HepG2 (cell line): Measurements from ENCODE around the gene CARD9. TPM values are rescaled to one million over a fixed set of nuclear protein-coding genes. Genes with fewer than 3 reads are reported as not detected.
A peak's percentile ranks its signal among the peaks of the same experiment; 100 is the strongest.

ENCODE experiments used
- DNMT1 ChIP-seq: sonication (generic); formaldehyde crosslinking; IDR thresholded peaks from 2 replicates; pipeline ENCODE4 v1.5.1; 2020; ENCODE audit warnings: mild to moderate bottlenecking, missing genetic modification reagents
- KAT7 ChIP-seq: IDR thresholded peaks from 2 replicates; pipeline ENCODE4 v1.6.1; 2018; ENCODE audit warnings: borderline replicate concordance, missing compliant biosample characterization
- SNAPC2 ChIP-seq: sonication (generic); formaldehyde crosslinking; IDR thresholded peaks from 2 replicates; pipeline ENCODE4 v1.8.1; 2022; ENCODE audit warnings: mild to moderate bottlenecking, missing genetic modification reagents
- SNRNP70 ChIP-seq: fragments of 200-400 bp; formaldehyde crosslinking; IDR thresholded peaks from 2 replicates; pipeline ENCODE4 v1.6.1; 2017; ENCODE audit warnings: mild to moderate bottlenecking, low read depth, low read length, moderate library complexity
- ZFAT ChIP-seq: sonication (generic); formaldehyde crosslinking; conservative IDR thresholded peaks from 2 replicates; pipeline ENCODE4 v1.8.1; 2023; ENCODE audit warnings: missing genetic modification reagents, inconsistent platforms
- ZNF431 ChIP-seq: sonication (generic); formaldehyde crosslinking; IDR thresholded peaks from 2 replicates; pipeline ENCODE4 v1.9.0; 2022; ENCODE audit warnings: missing genetic modification reagents, low read depth, mild to moderate bottlenecking, borderline replicate concordance
- ZNF879 ChIP-seq: sonication (generic); formaldehyde crosslinking; IDR thresholded peaks from 2 replicates; pipeline ENCODE4 v1.8.1; 2023; ENCODE audit warnings: missing genetic modification reagents
- polyA plus RNA-seq, 8 experiments: library from polyadenylated mRNA; depleted of rRNA in 3 of 8; stranded (reverse) in 7 of 8; unstranded in 1 of 8; fragments of >200 nt; fragmentation: Illumina TruSeq in 4 of 8; extraction: Trizol in 4 of 8; gene quantifications; 2 replicates each; pipeline versions ENCODE4 v1.2.1 to v1.2.3, GENCODE V29; 2011 to 2016; ENCODE audit warnings: low read depth in 4 of 8, missing spikeins in 1 of 8, mixed read lengths in 1 of 8; ENCODE audit not compliant: insufficient read depth in 1 of 8
- total RNA-seq, 5 experiments: library from RNA; depleted of rRNA; stranded (reverse); fragments of >200 nt; fragmentation: Illumina TruSeq; extraction: Trizol; gene quantifications; 2 replicates each; pipeline ENCODE4 v1.2.3, GENCODE V29; 2016; ENCODE audit warnings: low read depth in 1 of 5
- TF ChIP-seq, protein P1 (sequence below): IDR thresholded peaks from 2 replicates; pipeline ENCODE4 v1.6.1; 2016; ENCODE audit warnings: low read depth, missing genetic modification reagents, missing compliant biosample characterization
- TF ChIP-seq, protein P2 (sequence below): sonication (generic); formaldehyde crosslinking; IDR thresholded peaks from one replicate; pipeline ENCODE4 v1.5.1; 2020; ENCODE audit warnings: mild to moderate bottlenecking, missing genetic modification reagents; ENCODE audit errors: not compliant biosample characterization
- TF ChIP-seq, protein P3 (sequence below): sonication (generic); formaldehyde crosslinking; IDR thresholded peaks from 2 replicates; pipeline ENCODE4 v1.8.1; 2023; ENCODE audit warnings: mild to moderate bottlenecking, missing genetic modification reagents, borderline replicate concordance
- TF ChIP-seq, protein P4 (sequence below): IDR thresholded peaks from 2 replicates; pipeline ENCODE4 v1.6.1; 2012; ENCODE audit warnings: low read depth, low read length, improper control_type of control experiment

The CARD9 gene
- total and polyA plus RNA-seq, 2 of the 13 experiments (the other 11 are each of a cell fraction or from before 2014, with no cell fraction given), result 3.3 to 7.4 TPM

DNA sequence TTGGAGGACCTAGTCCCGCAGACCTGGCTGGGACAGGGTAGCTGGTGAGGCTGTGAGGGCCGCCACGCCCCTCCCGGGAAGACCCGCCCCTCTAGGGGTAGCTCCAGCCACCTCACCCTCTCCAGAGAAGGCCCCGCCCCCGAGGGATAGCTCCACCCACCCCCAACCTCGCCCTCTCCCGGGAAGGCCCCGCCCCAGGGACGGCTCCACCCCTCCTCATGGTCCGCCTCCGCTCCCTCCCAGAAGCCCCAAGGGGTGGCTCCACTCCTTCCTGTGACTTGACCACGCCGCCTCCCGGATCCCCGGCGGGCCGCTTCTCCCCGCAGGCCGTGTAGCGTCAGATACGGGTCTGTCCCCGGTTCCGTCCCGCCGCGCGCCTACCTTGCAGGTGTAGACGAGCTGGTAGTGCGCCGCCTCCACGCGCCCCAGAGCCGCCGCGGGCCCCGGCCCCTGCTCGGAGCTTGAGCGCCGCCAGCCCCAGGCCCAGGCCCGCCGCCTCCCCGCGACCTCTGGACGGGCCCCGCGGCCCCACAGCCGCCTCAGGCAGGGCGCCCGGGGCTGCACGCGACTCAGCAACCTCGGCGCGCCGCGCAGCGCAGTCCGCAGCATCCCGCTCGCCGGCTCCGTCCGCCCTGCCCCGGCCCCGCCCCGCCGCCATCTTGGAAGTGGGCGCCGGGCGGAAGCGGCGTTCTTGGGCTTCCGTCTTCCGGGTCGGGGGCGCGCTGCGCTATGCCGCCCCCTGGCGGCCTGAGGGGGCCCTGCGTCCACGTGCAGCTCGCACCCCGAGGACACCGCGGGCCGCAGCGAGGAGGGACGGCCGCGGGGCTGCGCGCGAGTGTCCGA lies 10.1 kb downstream of the CARD9 start, which contains the start of gene DNLZ (continued):
- TF ChIP-seq, protein P1, sequence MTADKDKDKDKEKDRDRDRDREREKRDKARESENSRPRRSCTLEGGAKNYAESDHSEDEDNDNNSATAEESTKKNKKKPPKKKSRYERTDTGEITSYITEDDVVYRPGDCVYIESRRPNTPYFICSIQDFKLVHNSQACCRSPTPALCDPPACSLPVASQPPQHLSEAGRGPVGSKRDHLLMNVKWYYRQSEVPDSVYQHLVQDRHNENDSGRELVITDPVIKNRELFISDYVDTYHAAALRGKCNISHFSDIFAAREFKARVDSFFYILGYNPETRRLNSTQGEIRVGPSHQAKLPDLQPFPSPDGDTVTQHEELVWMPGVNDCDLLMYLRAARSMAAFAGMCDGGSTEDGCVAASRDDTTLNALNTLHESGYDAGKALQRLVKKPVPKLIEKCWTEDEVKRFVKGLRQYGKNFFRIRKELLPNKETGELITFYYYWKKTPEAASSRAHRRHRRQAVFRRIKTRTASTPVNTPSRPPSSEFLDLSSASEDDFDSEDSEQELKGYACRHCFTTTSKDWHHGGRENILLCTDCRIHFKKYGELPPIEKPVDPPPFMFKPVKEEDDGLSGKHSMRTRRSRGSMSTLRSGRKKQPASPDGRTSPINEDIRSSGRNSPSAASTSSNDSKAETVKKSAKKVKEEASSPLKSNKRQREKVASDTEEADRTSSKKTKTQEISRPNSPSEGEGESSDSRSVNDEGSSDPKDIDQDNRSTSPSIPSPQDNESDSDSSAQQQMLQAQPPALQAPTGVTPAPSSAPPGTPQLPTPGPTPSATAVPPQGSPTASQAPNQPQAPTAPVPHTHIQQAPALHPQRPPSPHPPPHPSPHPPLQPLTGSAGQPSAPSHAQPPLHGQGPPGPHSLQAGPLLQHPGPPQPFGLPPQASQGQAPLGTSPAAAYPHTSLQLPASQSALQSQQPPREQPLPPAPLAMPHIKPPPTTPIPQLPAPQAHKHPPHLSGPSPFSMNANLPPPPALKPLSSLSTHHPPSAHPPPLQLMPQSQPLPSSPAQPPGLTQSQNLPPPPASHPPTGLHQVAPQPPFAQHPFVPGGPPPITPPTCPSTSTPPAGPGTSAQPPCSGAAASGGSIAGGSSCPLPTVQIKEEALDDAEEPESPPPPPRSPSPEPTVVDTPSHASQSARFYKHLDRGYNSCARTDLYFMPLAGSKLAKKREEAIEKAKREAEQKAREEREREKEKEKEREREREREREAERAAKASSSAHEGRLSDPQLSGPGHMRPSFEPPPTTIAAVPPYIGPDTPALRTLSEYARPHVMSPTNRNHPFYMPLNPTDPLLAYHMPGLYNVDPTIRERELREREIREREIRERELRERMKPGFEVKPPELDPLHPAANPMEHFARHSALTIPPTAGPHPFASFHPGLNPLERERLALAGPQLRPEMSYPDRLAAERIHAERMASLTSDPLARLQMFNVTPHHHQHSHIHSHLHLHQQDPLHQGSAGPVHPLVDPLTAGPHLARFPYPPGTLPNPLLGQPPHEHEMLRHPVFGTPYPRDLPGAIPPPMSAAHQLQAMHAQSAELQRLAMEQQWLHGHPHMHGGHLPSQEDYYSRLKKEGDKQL, result no peak
- TF ChIP-seq, protein P2, sequence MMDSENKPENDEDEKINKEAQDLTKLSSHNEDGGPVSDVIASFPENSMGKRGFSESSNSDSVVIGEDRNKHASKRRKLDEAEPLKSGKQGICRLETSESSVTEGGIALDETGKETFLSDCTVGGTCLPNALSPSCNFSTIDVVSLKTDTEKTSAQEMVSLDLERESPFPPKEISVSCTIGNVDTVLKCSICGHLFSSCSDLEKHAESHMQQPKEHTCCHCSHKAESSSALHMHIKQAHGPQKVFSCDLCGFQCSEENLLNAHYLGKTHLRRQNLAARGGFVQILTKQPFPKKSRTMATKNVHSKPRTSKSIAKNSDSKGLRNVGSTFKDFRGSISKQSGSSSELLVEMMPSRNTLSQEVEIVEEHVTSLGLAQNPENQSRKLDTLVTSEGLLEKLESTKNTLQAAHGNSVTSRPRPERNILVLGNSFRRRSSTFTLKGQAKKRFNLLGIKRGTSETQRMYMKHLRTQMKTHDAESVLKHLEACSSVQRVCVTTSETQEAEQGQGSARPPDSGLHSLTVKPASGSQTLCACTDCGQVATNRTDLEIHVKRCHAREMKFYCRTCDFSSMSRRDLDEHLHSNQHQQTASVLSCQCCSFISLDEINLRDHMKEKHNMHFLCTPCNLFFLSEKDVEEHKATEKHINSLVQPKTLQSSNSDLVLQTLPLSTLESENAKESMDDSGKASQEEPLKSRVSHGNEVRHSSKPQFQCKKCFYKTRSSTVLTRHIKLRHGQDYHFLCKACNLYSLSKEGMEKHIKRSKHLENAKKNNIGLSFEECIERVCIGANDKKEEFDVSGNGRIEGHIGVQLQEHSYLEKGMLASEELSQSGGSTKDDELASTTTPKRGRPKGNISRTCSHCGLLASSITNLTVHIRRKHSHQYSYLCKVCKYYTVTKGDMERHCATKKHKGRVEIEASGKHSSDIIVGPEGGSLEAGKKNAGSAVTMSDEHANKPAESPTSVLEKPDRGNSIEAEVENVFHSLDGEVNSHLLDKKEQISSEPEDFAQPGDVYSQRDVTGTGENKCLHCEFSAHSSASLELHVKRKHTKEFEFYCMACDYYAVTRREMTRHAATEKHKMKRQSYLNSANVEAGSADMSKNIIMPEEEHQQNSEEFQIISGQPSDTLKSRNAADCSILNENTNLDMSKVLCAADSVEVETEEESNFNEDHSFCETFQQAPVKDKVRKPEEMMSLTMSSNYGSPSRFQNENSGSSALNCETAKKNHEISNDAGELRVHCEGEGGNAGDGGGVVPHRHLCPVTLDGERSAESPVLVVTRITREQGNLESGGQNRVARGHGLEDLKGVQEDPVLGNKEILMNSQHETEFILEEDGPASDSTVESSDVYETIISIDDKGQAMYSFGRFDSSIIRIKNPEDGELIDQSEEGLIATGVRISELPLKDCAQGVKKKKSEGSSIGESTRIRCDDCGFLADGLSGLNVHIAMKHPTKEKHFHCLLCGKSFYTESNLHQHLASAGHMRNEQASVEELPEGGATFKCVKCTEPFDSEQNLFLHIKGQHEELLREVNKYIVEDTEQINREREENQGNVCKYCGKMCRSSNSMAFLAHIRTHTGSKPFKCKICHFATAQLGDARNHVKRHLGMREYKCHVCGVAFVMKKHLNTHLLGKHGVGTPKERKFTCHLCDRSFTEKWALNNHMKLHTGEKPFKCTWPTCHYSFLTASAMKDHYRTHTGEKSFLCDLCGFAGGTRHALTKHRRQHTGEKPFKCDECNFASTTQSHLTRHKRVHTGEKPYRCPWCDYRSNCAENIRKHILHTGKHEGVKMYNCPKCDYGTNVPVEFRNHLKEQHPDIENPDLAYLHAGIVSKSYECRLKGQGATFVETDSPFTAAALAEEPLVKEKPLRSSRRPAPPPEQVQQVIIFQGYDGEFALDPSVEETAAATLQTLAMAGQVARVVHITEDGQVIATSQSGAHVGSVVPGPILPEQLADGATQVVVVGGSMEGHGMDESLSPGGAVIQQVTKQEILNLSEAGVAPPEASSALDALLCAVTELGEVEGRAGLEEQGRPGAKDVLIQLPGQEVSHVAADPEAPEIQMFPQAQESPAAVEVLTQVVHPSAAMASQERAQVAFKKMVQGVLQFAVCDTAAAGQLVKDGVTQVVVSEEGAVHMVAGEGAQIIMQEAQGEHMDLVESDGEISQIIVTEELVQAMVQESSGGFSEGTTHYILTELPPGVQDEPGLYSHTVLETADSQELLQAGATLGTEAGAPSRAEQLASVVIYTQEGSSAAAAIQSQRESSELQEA, result no peak
- TF ChIP-seq DNMT1 (CRISPR knock-in tag), result peak; percentile 64; the same call in 1 of the 2 replicates
- 0 out of 2 replicates have a peak, but pooled peaks have one; percentile 41 for TF ChIP-seq ZNF879
- TF ChIP-seq ZNF431, result peak; percentile 74; the same call in 1 of the 2 replicates
- no peak for TF ChIP-seq KAT7
- TF ChIP-seq, protein P3, sequence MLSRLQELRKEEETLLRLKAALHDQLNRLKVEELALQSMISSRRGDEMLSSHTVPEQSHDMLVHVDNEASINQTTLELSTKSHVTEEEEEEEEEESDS, result peak; percentile 52; the same call in 1 of the 2 replicates
- TF ChIP-seq, protein P4, sequence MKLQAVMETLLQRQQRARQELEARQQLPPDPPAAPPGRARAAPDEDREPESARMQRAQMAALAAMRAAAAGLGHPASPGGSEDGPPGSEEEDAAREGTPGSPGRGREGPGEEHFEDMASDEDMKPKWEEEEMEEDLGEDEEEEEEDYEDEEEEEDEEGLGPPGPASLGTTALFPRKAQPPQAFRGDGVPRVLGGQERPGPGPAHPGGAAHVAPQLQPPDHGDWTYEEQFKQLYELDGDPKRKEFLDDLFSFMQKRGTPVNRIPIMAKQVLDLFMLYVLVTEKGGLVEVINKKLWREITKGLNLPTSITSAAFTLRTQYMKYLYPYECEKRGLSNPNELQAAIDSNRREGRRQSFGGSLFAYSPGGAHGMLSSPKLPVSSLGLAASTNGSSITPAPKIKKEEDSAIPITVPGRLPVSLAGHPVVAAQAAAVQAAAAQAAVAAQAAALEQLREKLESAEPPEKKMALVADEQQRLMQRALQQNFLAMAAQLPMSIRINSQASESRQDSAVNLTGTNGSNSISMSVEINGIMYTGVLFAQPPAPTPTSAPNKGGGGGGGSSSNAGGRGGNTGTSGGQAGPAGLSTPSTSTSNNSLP, result no peak
- TF ChIP-seq ZFAT (CRISPR knock-in tag), result no peak
- no peak for TF ChIP-seq SNRNP70
- TF ChIP-seq SNAPC2 (CRISPR knock-in tag), result 0 out of 2 replicates have a peak, but pooled peaks have one; percentile 31
